ENCODE results near the gene PTGFR.

DNA sequence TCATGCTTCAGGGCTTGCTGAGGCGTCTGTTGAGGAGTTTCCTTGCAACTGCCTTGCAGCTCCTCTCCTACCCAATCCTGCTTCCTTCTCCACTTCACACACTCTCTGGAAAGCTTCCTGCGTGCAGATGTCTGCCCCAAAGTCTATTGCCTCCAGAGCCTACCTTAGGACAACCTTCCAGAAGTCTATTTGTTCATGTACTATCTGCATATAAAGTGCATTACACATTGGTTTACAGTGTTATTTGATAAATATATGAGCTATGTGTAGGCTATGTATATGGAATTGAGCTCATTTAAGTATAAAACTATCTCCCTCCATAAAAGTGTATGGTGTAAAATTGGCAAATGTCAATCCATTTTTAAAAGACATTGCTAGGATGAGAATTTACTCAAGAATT, 9.8 kb downstream of the PTGFR start:
- no peak for TF ChIP-seq TAF1 (conservative IDR thresholded peaks at IDR 0.05)
- TF ChIP-seq CTCF (IDR thresholded peaks at IDR 0.05; ENCODE audit: low read depth, low read length, missing input control) = no peak
- TF ChIP-seq RAD21 (IDR thresholded peaks at IDR 0.05) = no peak
- no peak for TF ChIP-seq FOXA2 (IDR thresholded peaks at IDR 0.05)
